ENCODE measurements around the gene FOSL1. TPM values are rescaled to one million over a fixed set of nuclear protein-coding genes. Genes with fewer than 3 reads are reported as not detected.

The FOSL1 gene
- total RNA-seq, 1 experiment from 2014 or later = 58.8 TPM

GRCh38 chr11:65887723-65888162 lies 12.4 kb downstream of the FOSL1 start:
- Histone ChIP-seq H3K9me3 (ENCODE audit: insufficient read depth, low read depth) (no peaks in the 10 kb centered on the region), H3F3A (ENCODE audit: insufficient read depth, low read depth) (peaks cover 63% of the 10 kb centered on the region), H4K20me1 (ENCODE audit: insufficient read depth) (0 out of 2 replicates have a peak, but pooled peaks cover 6% of the 10 kb centered on the region), H3K4me3 (peak overlapping the region; percentile 80), H3K4me1 (replicated peaks; ENCODE audit: insufficient read depth) (peaks cover 28% of the 10 kb centered on the region), H3K27ac (peak overlapping the region; percentile 26; the same call in 1 of the 2 replicates), H3K9me2 (ENCODE audit: insufficient read depth) (no peaks in the 10 kb centered on the region), H3K27me3 (ENCODE audit: insufficient read depth, low read depth) (no peaks in the 10 kb centered on the region), H3K36me3 (ENCODE audit: low read depth) (peaks cover 18% of the 10 kb centered on the region; the same call in 1 of the 2 replicates), H2AFZ (peak overlapping the region; percentile 94), H3K4me2 (peak overlapping the region; percentile 98), H3K79me2 (ENCODE audit: low read depth) (peaks cover 31% of the 10 kb centered on the region)
- POLR2A ChIA-PET (ENCODE audit: unreplicated experiment) = interaction anchor here (0.5 to 1.1 kb wide), 14 partner anchors 9 to 774 kb away, joined by 3 to 29 read pairs (median 6); partner anchors contain the start of genes EIF1AD, FOSL1, KAT5 and MUS81
- CTCF ChIA-PET = interaction anchor here (0.6 to 3.2 kb wide), 19 partner anchors 9 to 741 kb away, joined by 3 to 24 read pairs (median 4); partner anchors contain the start of genes MUS81 and SART1
- no peak for DNase-seq
- TF ChIP-seq CTCF (conservative IDR thresholded peaks at IDR 0.05) (no peak), EZH2 (IDR thresholded peaks at IDR 0.05; ENCODE audit: low read depth) (no peak)
- TSS peak; percentile 4 for BruUV-seq (replicated peaks)
- intact Hi-C loops (cut with micrococcal nuclease; ENCODE audit: unreplicated experiment) = loop anchor here (1.0 to 10.0 kb wide), 7 partner anchors 28 to 250 kb away; partner anchors contain the start of genes C11orf68, DRAP1, SART1 and SIPA1

- H3K9me2 ChIP-seq (ENCODE audit: insufficient read depth) = no peaks in the 10 kb centered on the region
- peaks cover 57% of the 10 kb centered on the region for H3F3A ChIP-seq (ENCODE audit: insufficient read depth, low read depth)
- peaks cover 31% of the 10 kb centered on the region for H3K79me2 ChIP-seq (ENCODE audit: low read depth)
- H3K9me3 ChIP-seq (ENCODE audit: insufficient read depth, low read depth) = no peaks in the 10 kb centered on the region
- TF ChIP-seq CTCF (conservative IDR thresholded peaks at IDR 0.05) (no peak), EZH2 (IDR thresholded peaks at IDR 0.05; ENCODE audit: low read depth) (no peak)
- peak overlapping the region; percentile 80 for H3K4me3 ChIP-seq
- H2AFZ ChIP-seq = peak overlapping the region; percentile 94; the same call in 1 of the 2 replicates
- no TSS peak for BruUV-seq (replicated peaks)
- intact Hi-C loops (cut with micrococcal nuclease; ENCODE audit: unreplicated experiment) = loop anchor here (5.0 to 10.0 kb wide), 2 partner anchors 178 to 250 kb away; partner anchors contain the start of gene SIPA1
- ChIA-PET CTCF (interaction anchor here (0.6 to 3.2 kb wide), 6 partner anchors 8 to 176 kb away, joined by 3 to 24 read pairs (median 8); partner anchors contain the start of gene MUS81), POLR2A (ENCODE audit: unreplicated experiment) (interaction anchor here (0.6 kb wide), 3 partner anchors 9 to 149 kb away, joined by 3 to 4 read pairs (median 4); no protein-coding TSS in a partner anchor)
- H3K4me1 ChIP-seq (replicated peaks; ENCODE audit: insufficient read depth) = peaks cover 28% of the 10 kb centered on the region
- H3K27ac ChIP-seq = no peak overlapping the region
- H3K36me3 ChIP-seq (ENCODE audit: low read depth) = peaks cover 18% of the 10 kb centered on the region; the same call in 1 of the 2 replicates
- H3K4me2 ChIP-seq = peak overlapping the region; percentile 98
- no peak for DNase-seq
- no peaks in the 10 kb centered on the region for H3K27me3 ChIP-seq (ENCODE audit: insufficient read depth, low read depth)
- H4K20me1 ChIP-seq (ENCODE audit: insufficient read depth) = 0 out of 2 replicates have a peak, but pooled peaks cover 3% of the 10 kb centered on the region
Measured at GRCh38 chr11:65886826-65887722, 13.1 kb downstream of the FOSL1 start.
